Activated CD4-positive, alpha-beta T cell treated with anti-CD3 and anti-CD28 coated beads, Interleukin-2, amount 10 ng/mL, durations not matched to agents 24 days and 14 days (primary cell): ENCODE results near the gene RILPL1. TPM values are rescaled to one million over a fixed set of nuclear protein-coding genes. Genes with fewer than 3 reads are reported as not detected.
"Not testable (repeated sequence)": the region's sequence is repeated elsewhere in the genome, so short reads cannot be mapped to it uniquely, and the experiment has no call there.

Source experiments
- DNase-seq: peaks from one replicate; pipeline ENCODE4 v3.0.0; 2022
- H3K27ac Mint-ChIP-seq: one replicate; pipeline ENCODE4 v1.8.0; 2022; ENCODE audit warnings: mild to moderate bottlenecking, mixed read lengths
- H3K27me3 Mint-ChIP-seq: one replicate; pipeline ENCODE4 v1.8.0; 2022; ENCODE audit warnings: mixed read lengths
- H3K36me3 Mint-ChIP-seq: one replicate; pipeline ENCODE4 v1.8.0; 2022; ENCODE audit warnings: low read depth, mild to moderate bottlenecking, mixed read lengths
- H3K4me1 Mint-ChIP-seq: one replicate; pipeline ENCODE4 v1.8.0; 2021; ENCODE audit warnings: mixed read lengths
- H3K4me3 Mint-ChIP-seq: one replicate; pipeline ENCODE4 v1.8.0; 2022; ENCODE audit warnings: mild to moderate bottlenecking, moderate library complexity, mixed read lengths
- H3K9me3 Mint-ChIP-seq: one replicate; pipeline ENCODE4 v1.8.0; 2021; ENCODE audit warnings: mixed read lengths
- intact Hi-C: fragments of 100-400 bp; cut with micrococcal nuclease; formaldehyde crosslinking; loops from one replicate; pipeline ENCODE4 v1.15.1; 2023
- total RNA-seq: library from RNA; stranded (reverse); gene quantifications from 2 replicates; pipeline ENCODE4 v1.2.3, GENCODE V29; 2022

RILPL1 gene
- total RNA-seq, 1 donor from 2014 or later, result 4.1 TPM

GRCh38 chr12:123431951-123432817, 101.3 kb downstream of the RILPL1 start:
- Mint-ChIP-seq H3K4me3 (peak overlapping the region; percentile 99), H3K36me3 (peaks cover 59% of the 10 kb centered on the region), H3K27ac (peak overlapping the region; percentile 67), H3K4me1 (peaks cover 49% of the 10 kb centered on the region)
- H3K9me3 Mint-ChIP-seq, H3K27me3 Mint-ChIP-seq: not testable (repeated sequence)
- peak; percentile 75 for DNase-seq
- intact Hi-C loops, result loop anchor here (10.0 kb wide), 1 partner anchor 283 kb away; the partner anchor contains the start of gene ATP6V0A2

GRCh38 chr12:123429101-123429500, 104.4 kb downstream of the RILPL1 start:
- H3K4me3 Mint-ChIP-seq, H3K27me3 Mint-ChIP-seq, DNase-seq, intact Hi-C loops, H3K9me3 Mint-ChIP-seq: not testable (repeated sequence)
- Mint-ChIP-seq H3K36me3 (peaks cover 63% of the 10 kb centered on the region), H3K27ac (peak overlapping the region; percentile 25), H3K4me1 (peaks cover 38% of the 10 kb centered on the region)

- Mint-ChIP-seq H3K27ac (peak overlapping the region; percentile 58), H3K4me1 (peaks cover 34% of the 10 kb centered on the region), H3K27me3 (no peaks in the 10 kb centered on the region), H3K4me3 (no peak overlapping the region), H3K36me3 (peaks cover 63% of the 10 kb centered on the region), H3K9me3 (no peaks in the 10 kb centered on the region)
- intact Hi-C loops, result no loop called here
- DNase-seq, result no peak
Observed at GRCh38 chr12:123428591-123428990, 104.9 kb downstream of the RILPL1 start.

- Mint-ChIP-seq H3K4me1 (peaks cover 23% of the 10 kb centered on the region), H3K36me3 (peaks cover 64% of the 10 kb centered on the region), H3K27me3 (no peaks in the 10 kb centered on the region), H3K4me3 (no peak overlapping the region), H3K9me3 (no peaks in the 10 kb centered on the region), H3K27ac (peak overlapping the region; percentile 53)
- DNase-seq, result peak; percentile 67
- intact Hi-C loops, result no loop called here
Observed at GRCh38 chr12:123427036-123427769, 106.3 kb downstream of the RILPL1 start.

GRCh38 chr12:123421314-123421713, 112.2 kb downstream of the RILPL1 start:
- Mint-ChIP-seq H3K27me3 (no peaks in the 10 kb centered on the region), H3K27ac (no peak overlapping the region), H3K9me3 (no peaks in the 10 kb centered on the region), H3K36me3 (peaks cover 54% of the 10 kb centered on the region), H3K4me3 (no peak overlapping the region), H3K4me1 (no peaks in the 10 kb centered on the region)
- intact Hi-C loops, result no loop called here
- DNase-seq, result no peak

Other genes with a start within 250 kb of the RILPL1 start
- gene SBNO1, start 168.9 kb downstream of the RILPL1 start, total RNA-seq, result 54.2 and 56.1 TPM in 2 replicates
- 63.7 and 67.3 TPM in 2 replicates for gene KMT5A, start 149.6 kb downstream of the RILPL1 start, total RNA-seq
- 17.2 TPM in 2 replicates for gene RILPL2, start 97.0 kb downstream of the RILPL1 start, total RNA-seq
- gene SNRNP35, start 75.6 kb downstream of the RILPL1 start, total RNA-seq, result 30.6 and 33.4 TPM in 2 replicates
- gene TMED2, start 50.8 kb upstream of the RILPL1 start, total RNA-seq, result 174 and 179 TPM in 2 replicates
- gene DDX55, start 68.4 kb upstream of the RILPL1 start, total RNA-seq, result 68.2 and 72.0 TPM in 2 replicates
- 81.5 and 84.8 TPM in 2 replicates for gene EIF2B1, start 100.0 kb upstream of the RILPL1 start, total RNA-seq
- gene GTF2H3, start 100.1 kb upstream of the RILPL1 start, total RNA-seq, result 66.8 and 69.7 TPM in 2 replicates
- gene TCTN2, start 137.4 kb upstream of the RILPL1 start, total RNA-seq, result 3.0 and 3.1 TPM in 2 replicates
- 120 and 122 TPM in 2 replicates for gene ATP6V0A2, start 178.6 kb upstream of the RILPL1 start, total RNA-seq
- 0.14 and 0.21 TPM in 2 replicates for gene DNAH10, start 228.6 kb upstream of the RILPL1 start, total RNA-seq